Vagina (tissue), 2 donors: Measurements from ENCODE around the gene TMEM39A. TPM values are rescaled to one million over a fixed set of nuclear protein-coding genes. Genes with fewer than 3 reads are reported as not detected.
A peak's percentile ranks its signal among the peaks of the same experiment; 100 is the strongest.

Source experiments
- DNase-seq, 2 donors: peaks; one replicate each; pipeline ENCODE4 v3.0.0-alpha.2; 2017; ENCODE audit errors: extremely low spot score in 2 of 2
- H3K27ac ChIP-seq: fragments of 200-600 bp; sonication (generic); one replicate; pipeline ENCODE4 v1.5.1; 2019
- H3K27me3 ChIP-seq: fragments of 200-600 bp; sonication (generic); one replicate; pipeline ENCODE4 v1.5.1; 2019
- H3K36me3 ChIP-seq, 2 donors: fragments of 200-600 bp; sonication (generic); one replicate each; pipeline ENCODE4 v1.5.1; 2017 to 2019
- H3K4me1 ChIP-seq: fragments of 200-600 bp; sonication (generic); one replicate; pipeline ENCODE4 v1.5.1; 2019
- H3K4me3 ChIP-seq, 2 donors: fragments of 200-600 bp; sonication (generic); 1 replicate in 1 of 2; 2 replicates in 1 of 2; pipeline ENCODE4 v1.5.1; 2016 to 2019
- H3K9me3 ChIP-seq: fragments of 200-600 bp; sonication (generic); one replicate; pipeline ENCODE4 v1.5.1; 2019
- CTCF ChIP-seq, 3 experiments: fragments of 450-650 bp in 2 of 3; fragments of 200-600 bp in 1 of 3; sonication (generic) in 1 of 3; IDR thresholded peaks; one replicate each; pipeline ENCODE4 v1.5.1; 2017 to 2019; ENCODE audit warnings: antibody characterized with exemption in 3 of 3, mild to moderate bottlenecking in 2 of 3, moderate library complexity in 2 of 3
- POLR2A ChIP-seq, 2 donors: fragments of 450-650 bp; IDR thresholded peaks; one replicate each; pipeline ENCODE4 v1.6.1; 2017; ENCODE audit warnings: antibody characterized with exemption in 2 of 2, mild to moderate bottlenecking in 2 of 2, moderate library complexity in 2 of 2
- POLR2AphosphoS5 ChIP-seq, 2 donors: sonication (generic); formaldehyde crosslinking; IDR thresholded peaks; one replicate each; pipeline ENCODE4 v1.9.0; 2017; ENCODE audit warnings: antibody characterized with exemption in 2 of 2, mild to moderate bottlenecking in 2 of 2, low read depth in 1 of 2; ENCODE audit not compliant: insufficient read depth in 1 of 2
- intact Hi-C: fragments of 100-400 bp; cut with DNase I; formaldehyde crosslinking; loops from one replicate; pipeline ENCODE4 v1.15.1; 2023
- total RNA-seq: library from RNA; depleted of rRNA; stranded (reverse); fragments of >200 nt; gene quantifications from one replicate; pipeline ENCODE4 v1.2.3, GENCODE V29; 2016

The TMEM39A gene
- total RNA-seq, 1 donor from 2014 or later: 27.0 TPM

GRCh38 chr3:119468041-119468440 is 4.6 kb upstream of the TMEM39A start:
- H3K4me1 ChIP-seq: peaks cover 21% of the 10 kb centered on the region
- peaks cover 0 to 8% of the 10 kb centered on the region in 2 donors for H3K36me3 ChIP-seq
- no peaks in the 10 kb centered on the region for H3K9me3 ChIP-seq
- no peak overlapping the region for H3K27ac ChIP-seq
- no peak for DNase-seq
- TF ChIP-seq CTCF (IDR thresholded peaks at IDR 0.05) (no peak), POLR2AphosphoS5 (IDR thresholded peaks at IDR 0.05; ENCODE audit: insufficient read depth in 1 of 2, low read depth in 1 of 2) (no peak), POLR2A (IDR thresholded peaks at IDR 0.05) (no peak)
- H3K27me3 ChIP-seq: no peaks in the 10 kb centered on the region
- H3K4me3 ChIP-seq: peak overlapping the region; percentile 89 to 97
- intact Hi-C loops: no loop called here

- H3K27ac ChIP-seq: no peak overlapping the region
- peaks cover 0 to 66% of the 10 kb centered on the region in 2 donors for H3K36me3 ChIP-seq
- intact Hi-C loops: no loop called here
Measured at GRCh38 chr3:119457246-119457645, 6.2 kb downstream of the TMEM39A start.

GRCh38 chr3:119456469-119456868 is 6.9 kb downstream of the TMEM39A start:
- H3K4me3 ChIP-seq: no peak overlapping the region
- intact Hi-C loops: no loop called here
- peaks cover 0 to 65% of the 10 kb centered on the region in 2 donors for H3K36me3 ChIP-seq
- TF ChIP-seq POLR2AphosphoS5 (IDR thresholded peaks at IDR 0.05; ENCODE audit: insufficient read depth in 1 of 2, low read depth in 1 of 2) (no peak), CTCF (IDR thresholded peaks at IDR 0.05) (no peak), POLR2A (IDR thresholded peaks at IDR 0.05) (no peak)
- no peak overlapping the region for H3K27ac ChIP-seq
- no peaks in the 10 kb centered on the region for H3K9me3 ChIP-seq
- no peaks in the 10 kb centered on the region for H3K27me3 ChIP-seq
- H3K4me1 ChIP-seq: peaks cover 28% of the 10 kb centered on the region
- DNase-seq: no peak

More at GRCh38 chr3:119457246-119457645, 6.2 kb downstream of the TMEM39A start:
- Histone ChIP-seq H3K9me3 (no peaks in the 10 kb centered on the region), H3K4me3 (no peak overlapping the region), H3K27me3 (no peaks in the 10 kb centered on the region), H3K4me1 (peaks cover 35% of the 10 kb centered on the region)
- TF ChIP-seq POLR2A (IDR thresholded peaks at IDR 0.05): no peak
- no peak for TF ChIP-seq CTCF (IDR thresholded peaks at IDR 0.05)
- no peak for TF ChIP-seq POLR2AphosphoS5 (IDR thresholded peaks at IDR 0.05; ENCODE audit: insufficient read depth in 1 of 2, low read depth in 1 of 2)
- DNase-seq: no peak

GRCh38 chr3:119453822-119454221 is 9.6 kb downstream of the TMEM39A start:
- no peak for TF ChIP-seq POLR2A (IDR thresholded peaks at IDR 0.05)
- TF ChIP-seq POLR2AphosphoS5 (IDR thresholded peaks at IDR 0.05; ENCODE audit: insufficient read depth in 1 of 2, low read depth in 1 of 2): no peak
- no peak for TF ChIP-seq CTCF (IDR thresholded peaks at IDR 0.05)
- no peaks in the 10 kb centered on the region for H3K9me3 ChIP-seq
- no peaks in the 10 kb centered on the region for H3K27me3 ChIP-seq
- no peak for DNase-seq
- intact Hi-C loops: no loop called here
- peaks cover 0 to 64% of the 10 kb centered on the region in 2 donors for H3K36me3 ChIP-seq
- no peak overlapping the region for H3K4me3 ChIP-seq
- peaks cover 15% of the 10 kb centered on the region for H3K4me1 ChIP-seq
- no peak overlapping the region for H3K27ac ChIP-seq

GRCh38 chr3:119444590-119444989 is 18.8 kb downstream of the TMEM39A start:
- H3K4me1 ChIP-seq: no peaks in the 10 kb centered on the region
- H3K27ac ChIP-seq: no peak overlapping the region
- H3K36me3 ChIP-seq: peaks cover 0 to 62% of the 10 kb centered on the region in 2 donors
- no peaks in the 10 kb centered on the region for H3K27me3 ChIP-seq
- DNase-seq: no peak
- TF ChIP-seq POLR2A (IDR thresholded peaks at IDR 0.05) (no peak), CTCF (IDR thresholded peaks at IDR 0.05) (no peak), POLR2AphosphoS5 (IDR thresholded peaks at IDR 0.05; ENCODE audit: insufficient read depth in 1 of 2, low read depth in 1 of 2) (no peak)
- H3K4me3 ChIP-seq: no peak overlapping the region
- H3K9me3 ChIP-seq: no peaks in the 10 kb centered on the region
- intact Hi-C loops: no loop called here
